SK-N-SH treated with all-trans-retinoic acid at 6 μM for 48 hours (cell line): ENCODE measurements around the gene PRKD3.

Experiments
- ATAC-seq: fragments of 200-7000 bp; cut with Tn5 transposase; 3 replicates; pipeline ENCODE4 v1.9.1; 2020; ENCODE audit warnings: mild to moderate bottlenecking, moderate library complexity
- ARNTL ChIP-seq: fragments of 450-650 bp; formaldehyde crosslinking; IDR thresholded peaks from 2 replicates; pipeline ENCODE4 v1.5.0; 2020; ENCODE audit warnings: low read depth, mild to moderate bottlenecking, moderate library complexity, borderline replicate concordance
- BACH2 ChIP-seq: fragments of 250-450 bp; sonication (Bioruptor Pico); IDR thresholded peaks from 2 replicates; pipeline ENCODE4 v1.9.0; 2021; ENCODE audit warnings: mild to moderate bottlenecking, borderline replicate concordance
- ESRRG ChIP-seq: fragments of 250-450 bp; sonication (Bioruptor Pico); IDR thresholded peaks from 2 replicates; pipeline ENCODE4 v1.6.1; 2021; ENCODE audit warnings: mild to moderate bottlenecking
- GLIS3 ChIP-seq: fragments of 250-450 bp; sonication (Bioruptor Pico); IDR thresholded peaks from 2 replicates; pipeline ENCODE4 v1.5.0; 2020; ENCODE audit warnings: mild to moderate bottlenecking, moderate library complexity
- ISL1 ChIP-seq: fragments of 250-450 bp; sonication (Bioruptor Pico); IDR thresholded peaks from 2 replicates; pipeline ENCODE4 v2.1.2; 2022; ENCODE audit warnings: mild to moderate bottlenecking, moderate library complexity
- OSR1 ChIP-seq: fragments of 250-450 bp; sonication (Bioruptor Pico); IDR thresholded peaks from 2 replicates; pipeline ENCODE4 v1.8.0; 2022; ENCODE audit warnings: moderate library complexity, mild to moderate bottlenecking, inconsistent platforms
- SNAI2 ChIP-seq: fragments of 250-450 bp; sonication (Bioruptor Pico); IDR thresholded peaks from 2 replicates; pipeline ENCODE4 v1.5.0; 2020; ENCODE audit warnings: mild to moderate bottlenecking, moderate library complexity
- TCF4 ChIP-seq: fragments of 250-450 bp; sonication (Bioruptor Pico); IDR thresholded peaks from 2 replicates; pipeline ENCODE4 v1.8.0; 2021; ENCODE audit warnings: mild to moderate bottlenecking, moderate library complexity, borderline replicate concordance
- TOX ChIP-seq: fragments of 250-450 bp; sonication (Bioruptor Pico); IDR thresholded peaks from 2 replicates; pipeline ENCODE4 v1.8.0; 2021; ENCODE audit warnings: mild to moderate bottlenecking, moderate library complexity, borderline replicate concordance
- ZC3H10 ChIP-seq: fragments of 250-450 bp; sonication (Bioruptor Pico); IDR thresholded peaks from 2 replicates; pipeline ENCODE4 v1.5.1; 2021; ENCODE audit warnings: mild to moderate bottlenecking, moderate library complexity
- ZFP3 ChIP-seq: fragments of 250-450 bp; sonication (Bioruptor Pico); IDR thresholded peaks from 2 replicates; pipeline ENCODE4 v1.5.0; 2020; ENCODE audit warnings: mild to moderate bottlenecking, moderate library complexity
- ZFP30 ChIP-seq: fragments of 450-650 bp; formaldehyde crosslinking; IDR thresholded peaks from 2 replicates; pipeline ENCODE4 v1.5.0; 2022; ENCODE audit warnings: mild to moderate bottlenecking, moderate library complexity
- ZNF565 ChIP-seq: fragments of 450-650 bp; formaldehyde crosslinking; conservative IDR thresholded peaks from 2 replicates; pipeline ENCODE4 v1.5.0; 2020; ENCODE audit warnings: low read depth, mild to moderate bottlenecking, moderate library complexity
- ZNF8 ChIP-seq: fragments of 450-650 bp; formaldehyde crosslinking; IDR thresholded peaks from 2 replicates; pipeline ENCODE4 v1.5.0; 2020; ENCODE audit warnings: mild to moderate bottlenecking, moderate library complexity
- TF ChIP-seq, protein P1 (sequence below): fragments of 250-450 bp; sonication (Bioruptor Pico); IDR thresholded peaks from 2 replicates; pipeline ENCODE4 v1.5.0; 2020; ENCODE audit warnings: mild to moderate bottlenecking, moderate library complexity
- TF ChIP-seq, protein P2 (sequence below): fragments of 250-450 bp; sonication (Bioruptor Pico); IDR thresholded peaks from 2 replicates; pipeline ENCODE4 v1.8.0; 2021; ENCODE audit warnings: low read depth, mild to moderate bottlenecking, moderate library complexity, borderline replicate concordance
- TF ChIP-seq, protein P3 (sequence below): fragments of 250-450 bp; sonication (Bioruptor Pico); IDR thresholded peaks from 2 replicates; pipeline ENCODE4 v1.5.1; 2020; ENCODE audit warnings: low read depth, mild to moderate bottlenecking, moderate library complexity

Gene PRKD3

DNA sequence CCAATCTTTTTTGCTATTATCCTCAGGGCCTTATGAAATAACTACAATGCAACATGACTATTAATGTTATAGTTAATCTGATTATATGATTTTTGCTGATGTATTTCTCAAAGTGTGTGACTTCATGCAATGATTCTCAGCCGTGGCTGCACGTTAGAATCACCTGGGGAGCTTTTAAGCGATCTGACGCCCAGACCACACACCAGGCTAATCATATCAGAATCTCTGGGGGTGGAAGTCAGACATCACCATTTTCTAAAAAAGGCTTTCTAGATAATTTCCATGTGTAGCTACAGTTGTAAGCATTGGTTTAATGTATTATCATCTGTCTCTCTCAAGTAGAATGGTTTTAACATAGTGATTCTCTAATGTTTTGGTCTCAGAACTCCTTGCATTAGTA lies 14.3 kb upstream of the PRKD3 start:
- no peak for ATAC-seq
- TF ChIP-seq, protein P1, sequence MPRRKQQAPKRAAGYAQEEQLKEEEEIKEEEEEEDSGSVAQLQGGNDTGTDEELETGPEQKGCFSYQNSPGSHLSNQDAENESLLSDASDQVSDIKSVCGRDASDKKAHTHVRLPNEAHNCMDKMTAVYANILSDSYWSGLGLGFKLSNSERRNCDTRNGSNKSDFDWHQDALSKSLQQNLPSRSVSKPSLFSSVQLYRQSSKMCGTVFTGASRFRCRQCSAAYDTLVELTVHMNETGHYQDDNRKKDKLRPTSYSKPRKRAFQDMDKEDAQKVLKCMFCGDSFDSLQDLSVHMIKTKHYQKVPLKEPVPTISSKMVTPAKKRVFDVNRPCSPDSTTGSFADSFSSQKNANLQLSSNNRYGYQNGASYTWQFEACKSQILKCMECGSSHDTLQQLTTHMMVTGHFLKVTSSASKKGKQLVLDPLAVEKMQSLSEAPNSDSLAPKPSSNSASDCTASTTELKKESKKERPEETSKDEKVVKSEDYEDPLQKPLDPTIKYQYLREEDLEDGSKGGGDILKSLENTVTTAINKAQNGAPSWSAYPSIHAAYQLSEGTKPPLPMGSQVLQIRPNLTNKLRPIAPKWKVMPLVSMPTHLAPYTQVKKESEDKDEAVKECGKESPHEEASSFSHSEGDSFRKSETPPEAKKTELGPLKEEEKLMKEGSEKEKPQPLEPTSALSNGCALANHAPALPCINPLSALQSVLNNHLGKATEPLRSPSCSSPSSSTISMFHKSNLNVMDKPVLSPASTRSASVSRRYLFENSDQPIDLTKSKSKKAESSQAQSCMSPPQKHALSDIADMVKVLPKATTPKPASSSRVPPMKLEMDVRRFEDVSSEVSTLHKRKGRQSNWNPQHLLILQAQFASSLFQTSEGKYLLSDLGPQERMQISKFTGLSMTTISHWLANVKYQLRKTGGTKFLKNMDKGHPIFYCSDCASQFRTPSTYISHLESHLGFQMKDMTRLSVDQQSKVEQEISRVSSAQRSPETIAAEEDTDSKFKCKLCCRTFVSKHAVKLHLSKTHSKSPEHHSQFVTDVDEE (CRISPR knock-in tag), result no peak
- no peak for TF ChIP-seq OSR1 (CRISPR knock-in tag)
- TF ChIP-seq, protein P2, sequence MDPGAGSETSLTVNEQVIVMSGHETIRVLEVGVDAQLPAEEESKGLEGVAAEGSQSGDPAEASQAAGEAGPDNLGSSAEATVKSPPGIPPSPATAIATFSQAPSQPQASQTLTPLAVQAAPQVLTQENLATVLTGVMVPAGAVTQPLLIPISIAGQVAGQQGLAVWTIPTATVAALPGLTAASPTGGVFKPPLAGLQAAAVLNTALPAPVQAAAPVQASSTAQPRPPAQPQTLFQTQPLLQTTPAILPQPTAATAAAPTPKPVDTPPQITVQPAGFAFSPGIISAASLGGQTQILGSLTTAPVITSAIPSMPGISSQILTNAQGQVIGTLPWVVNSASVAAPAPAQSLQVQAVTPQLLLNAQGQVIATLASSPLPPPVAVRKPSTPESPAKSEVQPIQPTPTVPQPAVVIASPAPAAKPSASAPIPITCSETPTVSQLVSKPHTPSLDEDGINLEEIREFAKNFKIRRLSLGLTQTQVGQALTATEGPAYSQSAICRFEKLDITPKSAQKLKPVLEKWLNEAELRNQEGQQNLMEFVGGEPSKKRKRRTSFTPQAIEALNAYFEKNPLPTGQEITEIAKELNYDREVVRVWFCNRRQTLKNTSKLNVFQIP (CRISPR knock-in tag), result no peak

DNA sequence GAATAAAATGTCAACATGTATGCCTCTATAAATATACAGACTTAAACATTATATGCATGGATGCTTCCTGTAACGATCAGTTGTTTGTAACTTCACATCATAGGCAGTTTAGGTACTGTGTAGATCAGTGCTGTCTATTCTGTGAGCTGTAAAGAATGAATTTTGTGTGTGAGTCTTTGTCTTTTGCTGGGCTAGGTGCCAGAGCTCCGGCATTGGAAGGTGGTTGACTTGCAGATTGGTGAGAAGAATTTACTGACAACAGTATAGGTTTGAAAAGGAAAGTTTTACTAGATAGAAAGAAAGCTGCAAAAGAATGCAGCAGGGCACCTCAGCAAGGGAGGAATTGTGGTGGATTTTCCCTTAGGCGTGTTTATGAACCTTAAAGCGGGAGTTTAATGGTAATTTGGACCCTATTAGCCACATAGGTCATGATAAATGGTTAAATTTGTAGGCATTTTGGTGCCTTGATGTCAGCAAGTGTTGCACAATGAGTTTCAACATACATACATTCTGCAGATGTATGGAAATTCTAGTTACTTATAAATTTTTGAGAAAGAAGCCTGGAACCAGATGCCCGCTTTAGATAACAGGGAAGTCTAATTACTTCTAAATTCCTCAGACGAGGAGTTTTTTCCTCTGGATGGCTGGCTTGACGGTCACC lies 13.1 kb upstream of the PRKD3 start:
- no peak for ATAC-seq
- TF ChIP-seq ESRRG (CRISPR knock-in tag) (no peak), ISL1 (CRISPR knock-in tag) (peak; percentile 19; the same call in 1 of the 2 replicates)

DNA sequence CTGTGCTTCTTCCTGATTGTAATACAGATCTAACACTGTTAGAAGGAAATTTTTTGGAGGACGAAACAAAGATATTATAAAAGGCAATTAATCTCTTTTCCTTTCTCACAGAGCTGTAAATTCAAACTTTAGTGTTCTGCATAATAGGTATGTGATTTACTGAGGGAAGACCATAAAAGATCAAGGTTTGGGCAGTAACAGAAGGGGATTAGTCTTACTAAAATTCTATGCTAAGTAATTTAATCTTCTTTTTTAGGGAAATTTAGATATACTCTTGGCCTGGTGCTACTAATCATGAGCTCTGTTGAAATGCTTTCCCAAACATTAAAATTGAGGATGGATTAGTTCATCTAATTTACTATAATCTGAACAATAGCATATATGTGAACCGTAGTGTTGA lies 11.0 kb upstream of the PRKD3 start:
- ATAC-seq, result no peak
- no peak for TF ChIP-seq ZFP3 (CRISPR knock-in tag)
- no peak for TF ChIP-seq ARNTL (CRISPR knock-in tag)
- no peak for TF ChIP-seq ESRRG (CRISPR knock-in tag)
- TF ChIP-seq, all 23 proteins: peak for 0

DNA sequence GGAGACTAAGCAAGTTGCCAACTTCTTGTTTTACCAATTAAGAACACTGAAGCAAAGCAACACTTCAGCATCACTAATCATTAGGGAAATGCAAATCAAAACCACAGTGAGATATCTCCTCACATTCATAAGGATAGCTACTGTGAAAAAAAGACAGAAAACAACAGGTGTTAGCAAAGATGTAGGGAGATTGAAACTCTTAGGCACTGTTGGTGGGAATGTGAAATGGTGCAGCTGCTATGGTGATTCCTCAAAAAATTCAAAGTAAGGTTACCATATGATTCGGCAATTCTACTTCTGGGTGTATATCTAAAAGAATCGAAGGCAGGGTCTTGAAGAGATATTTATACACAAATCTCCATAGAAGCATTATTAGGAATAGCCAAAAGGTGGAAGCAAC lies 8.6 kb upstream of the PRKD3 start:
- TF ChIP-seq, protein P3, sequence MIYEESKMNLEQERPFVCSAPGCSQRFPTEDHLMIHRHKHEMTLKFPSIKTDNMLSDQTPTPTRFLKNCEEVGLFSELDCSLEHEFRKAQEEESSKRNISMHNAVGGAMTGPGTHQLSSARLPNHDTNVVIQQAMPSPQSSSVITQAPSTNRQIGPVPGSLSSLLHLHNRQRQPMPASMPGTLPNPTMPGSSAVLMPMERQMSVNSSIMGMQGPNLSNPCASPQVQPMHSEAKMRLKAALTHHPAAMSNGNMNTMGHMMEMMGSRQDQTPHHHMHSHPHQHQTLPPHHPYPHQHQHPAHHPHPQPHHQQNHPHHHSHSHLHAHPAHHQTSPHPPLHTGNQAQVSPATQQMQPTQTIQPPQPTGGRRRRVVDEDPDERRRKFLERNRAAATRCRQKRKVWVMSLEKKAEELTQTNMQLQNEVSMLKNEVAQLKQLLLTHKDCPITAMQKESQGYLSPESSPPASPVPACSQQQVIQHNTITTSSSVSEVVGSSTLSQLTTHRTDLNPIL (CRISPR knock-in tag), result no peak
- TF ChIP-seq ZNF8 (CRISPR knock-in tag), result no peak
- no peak for TF ChIP-seq OSR1 (CRISPR knock-in tag)
- no peak for TF ChIP-seq ISL1 (CRISPR knock-in tag)
- no peak for TF ChIP-seq ARNTL (CRISPR knock-in tag)
- TF ChIP-seq, protein P1 (CRISPR knock-in tag), result no peak
- TF ChIP-seq TOX (CRISPR knock-in tag), result no peak
- TF ChIP-seq ZFP3 (CRISPR knock-in tag), result no peak
- no peak for TF ChIP-seq TCF4 (CRISPR knock-in tag)
- TF ChIP-seq ZC3H10 (CRISPR knock-in tag), result no peak
- TF ChIP-seq GLIS3, result no peak
- no peak for TF ChIP-seq BACH2 (CRISPR knock-in tag)
- no peak for TF ChIP-seq ESRRG (CRISPR knock-in tag)
- TF ChIP-seq ZNF565 (CRISPR knock-in tag), result no peak
- no peak for TF ChIP-seq ZFP30
- TF ChIP-seq, protein P2 (CRISPR knock-in tag), result no peak
- TF ChIP-seq SNAI2 (CRISPR knock-in tag), result no peak
- ATAC-seq, result no peak
